Lung (tissue), 12 donors: ENCODE data around the gene ITFG1. TPM values are rescaled to one million over a fixed set of nuclear protein-coding genes. Genes with fewer than 3 reads are reported as not detected.
A peak's percentile ranks its signal among the peaks of the same experiment; 100 is the strongest.
"Not testable (repeated sequence)": the region's sequence is repeated elsewhere in the genome, so short reads cannot be mapped to it uniquely, and the experiment has no call there.

ENCODE experiments used
- ATAC-seq: fragments of 200-7000 bp; cut with Tn5 transposase; one replicate; pipeline ENCODE4 v1.9.1; 2020; ENCODE audit warnings: moderate number of reproducible peaks; ENCODE audit not compliant: insufficient read depth, low FRiP score
- DNase-seq, 3 donors: peaks; one replicate each; pipeline ENCODE4 v3.0.0-alpha.2; 2013 to 2017
- H3K27ac ChIP-seq, 2 donors: one replicate each; pipeline ENCODE4 v1.5.1; 2013; ENCODE audit warnings: mild to moderate bottlenecking in 2 of 2, moderate library complexity in 2 of 2, control low read depth in 1 of 2, inconsistent platforms in 1 of 2, low read depth in 1 of 2, low read length in 1 of 2
- H3K27me3 ChIP-seq, 3 donors: one replicate each; pipeline ENCODE4 v1.5.1; 2013; ENCODE audit warnings: low read length in 2 of 3; ENCODE audit not compliant: control insufficient read depth in 3 of 3, insufficient read depth in 3 of 3
- H3K36me3 ChIP-seq, 4 donors: one replicate each; pipeline ENCODE4 v1.5.1; 2013; ENCODE audit warnings: low read length in 4 of 4, mild to moderate bottlenecking in 1 of 4, moderate library complexity in 1 of 4; ENCODE audit not compliant: control insufficient read depth in 4 of 4, insufficient read depth in 4 of 4
- H3K4me1 ChIP-seq, 5 donors: one replicate each; pipeline ENCODE4 v1.5.1; 2013; ENCODE audit warnings: low read length in 5 of 5, mild to moderate bottlenecking in 2 of 5, moderate library complexity in 1 of 5; ENCODE audit not compliant: control insufficient read depth in 5 of 5, insufficient read depth in 5 of 5
- H3K4me3 ChIP-seq: one replicate; pipeline ENCODE4 v1.5.1; 2013; ENCODE audit warnings: mild to moderate bottlenecking, control low read depth, moderate library complexity
- H3K9ac ChIP-seq, 2 donors: one replicate each; pipeline ENCODE4 v1.5.1; 2013; ENCODE audit warnings: low read length in 2 of 2, control low read depth in 1 of 2; ENCODE audit not compliant: insufficient read depth in 1 of 2
- H3K9me3 ChIP-seq, 4 donors: one replicate each; pipeline ENCODE4 v1.5.1; 2013; ENCODE audit warnings: low read length in 3 of 4, mild to moderate bottlenecking in 1 of 4, moderate library complexity in 1 of 4; ENCODE audit not compliant: control insufficient read depth in 4 of 4, insufficient read depth in 3 of 4
- CTCF ChIP-seq: IDR thresholded peaks from 2 replicates; pipeline ENCODE4 v1.5.1; 2012; ENCODE audit warnings: mild to moderate bottlenecking; ENCODE audit errors: control extremely low read depth, extremely low read depth
- WGBS, 2 donors: extraction: QIAGEN DNeasy Blood & Tissue Kit; methylation state at CpG; one replicate each; pipeline ENCODE4 v1.1.7; 2013; 5-methylcytosine and 5-hydroxymethylcytosine counted together
- polyA plus RNA-seq, 2 donors: library from polyadenylated mRNA; stranded (reverse); fragments of 200-250 nt; gene quantifications; one replicate each; pipeline ENCODE4 v1.2.1, GENCODE V29; 2013
- total RNA-seq, 2 donors: library from RNA; depleted of rRNA in 1 of 2; stranded (reverse); fragments of >200 nt in 1 of 2; gene quantifications; one replicate each; pipeline ENCODE4 v1.2.1, GENCODE V29; 2014 to 2021
- donor health status: control.
- donor health status: control.
- donor health status: Bipolar disorder and iron deficiency.
- donor health status: healthy.
- donor health status: DM: yes; HTN: yes; CAD: no.

Gene ITFG1
- total and polyA plus RNA-seq, 4 donors, result 13.0 to 79.4 (median 40.2) TPM

- ATAC-seq, result no peak
- Histone ChIP-seq H3K9ac (no peak overlapping the region), H3K36me3 (peaks cover 0 to 7% (median 4%) of the 10 kb centered on the region in 4 donors), H3K9me3 (peaks cover 0 to 3% (median 0%) of the 10 kb centered on the region in 4 donors), H3K27me3 (no peaks in the 10 kb centered on the region), H3K4me3 (no peak overlapping the region), H3K4me1 (no peaks in the 10 kb centered on the region), H3K27ac (no peak overlapping the region)
- DNase-seq, result no peak
- 73 to 88% methylated on average over 2 of the region's 2 CpGs for WGBS, 2 donors
- TF ChIP-seq CTCF, result no peak
Observed at GRCh38 chr16:47366228-47366627, 94.6 kb downstream of the ITFG1 start.

GRCh38 chr16:47363761-47364160 lies 97.1 kb downstream of the ITFG1 start:
- Histone ChIP-seq H3K36me3 (peaks cover 0 to 5% (median 2%) of the 10 kb centered on the region in 4 donors), H3K27ac (no peak overlapping the region), H3K4me1 (no peaks in the 10 kb centered on the region), H3K9ac (no peak overlapping the region), H3K27me3 (no peaks in the 10 kb centered on the region), H3K9me3 (no peaks in the 10 kb centered on the region), H3K4me3 (no peak overlapping the region)
- DNase-seq (no peak), ATAC-seq (no peak)
- 79 to 80% methylated on average over 1 of the region's 1 CpG for WGBS, 2 donors
- no peak for TF ChIP-seq CTCF

GRCh38 chr16:47359478-47359877 lies 101.4 kb downstream of the ITFG1 start:
- 77 to 85% methylated on average over 2 of the region's 2 CpGs for WGBS, 2 donors
- H3K36me3 ChIP-seq, result peaks cover 0 to under 1% (median 0%) of the 10 kb centered on the region in 4 donors
- ATAC-seq, result no peak
- no peaks in the 10 kb centered on the region for H3K4me1 ChIP-seq
- no peak overlapping the region for H3K4me3 ChIP-seq
- no peak for TF ChIP-seq CTCF
- no peak overlapping the region for H3K27ac ChIP-seq
- H3K27me3 ChIP-seq, result no peaks in the 10 kb centered on the region
- no peaks in the 10 kb centered on the region for H3K9me3 ChIP-seq
- H3K9ac ChIP-seq, result no peak overlapping the region
- peak in 2 of 3 donors; percentile 15 to 21 for DNase-seq

- H3K4me3 ChIP-seq, result no peak overlapping the region
- H3K9ac ChIP-seq, result no peak overlapping the region
- H3K27me3 ChIP-seq, result no peaks in the 10 kb centered on the region
- H3K36me3 ChIP-seq, result no peaks in the 10 kb centered on the region
- H3K4me1 ChIP-seq, result no peaks in the 10 kb centered on the region
- 94% methylated on average over 2 of the region's 2 CpGs for WGBS, 2 donors
- H3K27ac ChIP-seq, result no peak overlapping the region
- TF ChIP-seq CTCF, result no peak
- peaks cover 0 to 4% (median 0%) of the 10 kb centered on the region in 4 donors for H3K9me3 ChIP-seq
- DNase-seq (no peak), ATAC-seq (no peak)
Observed at GRCh38 chr16:47358816-47359215, 102.0 kb downstream of the ITFG1 start.

- not testable (repeated sequence) for H3K4me3 ChIP-seq, ATAC-seq, H3K4me1 ChIP-seq, H3K9ac ChIP-seq, H3K36me3 ChIP-seq, H3K27ac ChIP-seq, H3K27me3 ChIP-seq, H3K9me3 ChIP-seq, DNase-seq
- 99 to 100% methylated on average over 1 to 2 of the region's 2 CpGs for WGBS, 2 donors
Observed at GRCh38 chr16:47349029-47349428, 111.8 kb downstream of the ITFG1 start.
